AG04449 (cell line): ENCODE data around the gene GSK3B.

Experiments used
- CTCF ChIA-PET: fragments of 350-600 bp; formaldehyde crosslinking; extraction: SDS; loops from one replicate; lab custom pipeline; 2021; ENCODE audit warnings: antibody characterized with exemption; lab: Yijun Ruan, JAX
- POLR2A ChIA-PET: fragments of 400-600, 350-600 bp; formaldehyde crosslinking; extraction: SDS; loops from one replicate; lab custom pipeline; 2020; ENCODE audit warnings: antibody characterized with exemption, inconsistent platforms; lab: Yijun Ruan, JAX
- DNase-seq: peaks from one replicate; pipeline ENCODE4 v3.0.0-alpha.2; 2010; ENCODE audit warnings: low read depth, low spot score
- H3K4me3 ChIP-seq: 2 replicates; pipeline ENCODE4 v1.5.1; 2011; ENCODE audit warnings: low read depth, mild to moderate bottlenecking, control low read depth, low read length
- CTCF ChIP-seq: IDR thresholded peaks from one replicate; pipeline ENCODE4 v1.5.1; 2011; ENCODE audit warnings: mild to moderate bottlenecking, moderate library complexity, low read length, control low read depth, inconsistent platforms; ENCODE audit not compliant: insufficient read depth; ENCODE audit errors: missing control alignments

Gene GSK3B

GRCh38 chr3:120031561-120031960 is 62.7 kb downstream of the GSK3B start:
- POLR2A ChIA-PET = no interaction called here
- CTCF ChIA-PET = interaction anchor here (1.3 kb wide), 1 partner anchor 10 kb away, joined by 4 read pairs; no protein-coding TSS in a partner anchor
- no peak overlapping the region for H3K4me3 ChIP-seq
- no peak for TF ChIP-seq CTCF
- DNase-seq = no peak

GRCh38 chr3:120029749-120030148 is 64.5 kb downstream of the GSK3B start:
- POLR2A ChIA-PET = interaction anchor here (0.7 kb wide), 1 partner anchor 11 kb away, joined by 3 read pairs; no protein-coding TSS in a partner anchor
- DNase-seq = no peak
- no peak overlapping the region for H3K4me3 ChIP-seq
- TF ChIP-seq CTCF = no peak
- CTCF ChIA-PET = no interaction called here

- TF ChIP-seq CTCF = no peak
- ChIA-PET POLR2A (no interaction called here), CTCF (no interaction called here)
- DNase-seq = no peak
- no peak overlapping the region for H3K4me3 ChIP-seq
Observed at GRCh38 chr3:120028271-120029047, 65.8 kb downstream of the GSK3B start.

GRCh38 chr3:120027226-120027625 is 67.0 kb downstream of the GSK3B start:
- ChIA-PET POLR2A (no interaction called here), CTCF (interaction anchor here (1.1 kb wide), 1 partner anchor 10 kb away, joined by 5 read pairs; no protein-coding TSS in a partner anchor)
- DNase-seq = no peak
- TF ChIP-seq CTCF = no peak
- no peak overlapping the region for H3K4me3 ChIP-seq

- no peak for DNase-seq
- ChIA-PET POLR2A (no interaction called here), CTCF (no interaction called here)
- no peak overlapping the region for H3K4me3 ChIP-seq
- TF ChIP-seq CTCF = no peak
Observed at GRCh38 chr3:120025520-120025919, 68.7 kb downstream of the GSK3B start.

GRCh38 chr3:120024103-120024502 is 70.1 kb downstream of the GSK3B start:
- POLR2A ChIA-PET = no interaction called here
- CTCF ChIA-PET = no interaction called here
- H3K4me3 ChIP-seq = no peak overlapping the region
- DNase-seq = no peak
- TF ChIP-seq CTCF = no peak
